HG03442 (cell line): ENCODE results near the gene UBE2J2.

Source experiments
- ATAC-seq: cut with Tn5 transposase; IDR thresholded peaks from one replicate; pipeline ENCODE4 v1.9.1; 2021; ENCODE audit warnings: mild to moderate bottlenecking, moderate library complexity; ENCODE audit not compliant: unreplicated experiment

The UBE2J2 gene

GRCh38 chr1:1309251-1310108, 35.8 kb upstream of the UBE2J2 start:
- ATAC-seq, result no peak

GRCh38 chr1:1308756-1309250, 35.1 kb upstream of the UBE2J2 start:
- no peak for ATAC-seq

- peak; percentile 59 for ATAC-seq
Measured at GRCh38 chr1:1307923-1308755, 34.5 kb upstream of the UBE2J2 start, which contains the start of the genes ACAP3 and PUSL1. Gene ACAP3, minus strand, starts transcription at chr1:1307930. Its CDS starts 115 bp downstream, at chr1:1307815. Gene PUSL1, plus strand, starts transcription at chr1:1308597. Its CDS starts 47 bp downstream, at chr1:1308644.

GRCh38 chr1:1307261-1307922, 33.7 kb upstream of the UBE2J2 start:
- peak; percentile 2 for ATAC-seq

GRCh38 chr1:1306661-1307260, 33.1 kb upstream of the UBE2J2 start:
- ATAC-seq, result no peak

GRCh38 chr1:1306070-1306660, 32.5 kb upstream of the UBE2J2 start:
- ATAC-seq, result no peak

GRCh38 chr1:1305300-1306069, 31.8 kb upstream of the UBE2J2 start:
- ATAC-seq, result no peak

GRCh38 chr1:1304331-1305299, 31.0 kb upstream of the UBE2J2 start:
- no peak for ATAC-seq

- no peak for ATAC-seq
Measured at GRCh38 chr1:1303736-1304135, 30.1 kb upstream of the UBE2J2 start.

- no peak for ATAC-seq
Measured at GRCh38 chr1:1302951-1303509, 29.4 kb upstream of the UBE2J2 start.

GRCh38 chr1:1302006-1302430, 28.4 kb upstream of the UBE2J2 start:
- ATAC-seq, result no peak

GRCh38 chr1:1300352-1300739, 26.7 kb upstream of the UBE2J2 start:
- no peak for ATAC-seq

GRCh38 chr1:1299686-1300351, 26.2 kb upstream of the UBE2J2 start:
- ATAC-seq, result no peak

- ATAC-seq, result no peak
Measured at GRCh38 chr1:1298861-1299685, 25.4 kb upstream of the UBE2J2 start.

GRCh38 chr1:1297802-1298424, 24.3 kb upstream of the UBE2J2 start:
- ATAC-seq, result no peak
